Measurements from ENCODE around the gene PHAF1. TPM values are rescaled to one million over a fixed set of nuclear protein-coding genes. Genes with fewer than 3 reads are reported as not detected.
A peak's percentile ranks its signal among the peaks of the same experiment; 100 is the strongest.

Gene PHAF1
- total and polyA plus RNA-seq, 2 donors (not counting 1 experiment from before 2014, with no cell fraction given) = 18.8 to 20.7 TPM

DNA sequence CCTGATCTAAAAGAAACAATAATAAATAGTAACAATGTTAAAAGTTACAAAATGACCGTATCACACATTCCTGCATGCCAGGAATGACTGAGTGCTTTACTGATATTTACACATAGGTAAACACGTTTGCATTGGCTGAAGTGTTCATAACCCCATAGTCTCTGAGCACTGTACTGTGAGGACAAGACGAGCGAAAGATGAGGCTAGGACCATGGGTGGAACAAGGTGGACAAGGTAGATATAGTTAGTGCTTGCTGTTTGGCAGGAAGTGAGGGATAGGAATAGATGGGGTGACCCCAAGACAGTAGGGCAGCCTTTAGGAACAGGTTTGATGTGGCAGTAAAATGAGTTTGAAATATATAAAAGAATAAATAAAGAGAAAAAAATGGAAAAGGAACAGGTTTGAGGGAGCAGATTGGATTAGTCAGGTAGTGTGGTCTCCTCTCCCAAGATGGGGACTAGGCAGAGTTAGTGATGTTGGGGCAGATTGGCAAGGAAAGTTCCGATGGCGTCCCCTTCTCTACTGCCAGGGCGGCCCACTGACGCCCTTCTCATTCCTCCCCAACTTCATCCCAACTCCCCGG lies 81.8 kb downstream of the PHAF1 start:
- H3K4me3 Mint-ChIP-seq = peak overlapping the region; percentile 92
- Histone ChIP-seq H3K4me2 (replicated peaks; ENCODE audit: low read depth, low read length, poor library complexity, severe bottlenecking) (peak overlapping the region; percentile 97), H3K27ac (ENCODE audit: low read length in 2 of 2) (no peak overlapping the region), H3K27me3 (replicated peaks in 1 of 4; ENCODE audit: control extremely low read depth in 1 of 4, control insufficient read depth in 3 of 4, insufficient read depth in 4 of 4, low read length in 3 of 4) (peaks cover 0 to 22% (median 4%) of the 10 kb centered on the region in 4 experiments), H2AFZ (ENCODE audit: insufficient read depth, low read depth, low read length, poor library complexity, severe bottlenecking) (peak overlapping the region; percentile 78), H3K9ac (ENCODE audit: low read length) (peak overlapping the region; percentile 94), H4K20me1 (ENCODE audit: control insufficient read depth, insufficient read depth, low read length, poor library complexity, severe bottlenecking) (peaks cover 33% of the 10 kb centered on the region), H3K4me1 (ENCODE audit: control insufficient read depth in 2 of 2, insufficient read depth in 2 of 2, low read length in 2 of 2) (peaks cover 22 to 28% of the 10 kb centered on the region in 2 donors), H3K79me2 (ENCODE audit: control insufficient read depth, insufficient read depth, low read length) (peaks cover 40% of the 10 kb centered on the region), H3K4me3 (ENCODE audit: control extremely low read depth in 1 of 5, extremely low read depth in 1 of 5, insufficient read depth in 1 of 5, low read depth in 2 of 5, low read length in 4 of 5) (peak overlapping the region; percentile 8 to 98 (median 97)), H3K36me3 (replicated peaks in 1 of 2; ENCODE audit: control extremely low read depth in 1 of 2, control insufficient read depth in 1 of 2, extremely low read depth in 1 of 2, insufficient read depth in 2 of 2, low read length in 1 of 2) (peaks cover 0 to 28% of the 10 kb centered on the region in 2 experiments), H3K9me3 (ENCODE audit: control extremely low read depth in 1 of 3, control insufficient read depth in 2 of 3, insufficient read depth in 1 of 3, low read length in 2 of 3) (peaks cover 0 to 6% (median 0%) of the 10 kb centered on the region in 3 donors)
- peaks cover 5% of the 10 kb centered on the region for H3K27me3 Mint-ChIP-seq
- peaks cover 30% of the 10 kb centered on the region for H3K4me1 Mint-ChIP-seq
- intact Hi-C loops (cut with micrococcal nuclease) = no loop called here
- ChIA-PET CTCF (no interaction called here), POLR2A (interaction anchor here (0.7 kb wide), 1 partner anchor 147 kb away, joined by 6 read pairs; no protein-coding TSS in a partner anchor)
- ATAC-seq (ENCODE audit: low read depth) (no peak), DNase-seq (no peak)
- WGBS (ENCODE audit: insufficient coverage) = 47% methylated on average over 4 of the region's 9 CpGs
- H3K9me3 Mint-ChIP-seq (ENCODE audit: insufficient read depth) = no peaks in the 10 kb centered on the region
- TF ChIP-seq, protein P1, sequence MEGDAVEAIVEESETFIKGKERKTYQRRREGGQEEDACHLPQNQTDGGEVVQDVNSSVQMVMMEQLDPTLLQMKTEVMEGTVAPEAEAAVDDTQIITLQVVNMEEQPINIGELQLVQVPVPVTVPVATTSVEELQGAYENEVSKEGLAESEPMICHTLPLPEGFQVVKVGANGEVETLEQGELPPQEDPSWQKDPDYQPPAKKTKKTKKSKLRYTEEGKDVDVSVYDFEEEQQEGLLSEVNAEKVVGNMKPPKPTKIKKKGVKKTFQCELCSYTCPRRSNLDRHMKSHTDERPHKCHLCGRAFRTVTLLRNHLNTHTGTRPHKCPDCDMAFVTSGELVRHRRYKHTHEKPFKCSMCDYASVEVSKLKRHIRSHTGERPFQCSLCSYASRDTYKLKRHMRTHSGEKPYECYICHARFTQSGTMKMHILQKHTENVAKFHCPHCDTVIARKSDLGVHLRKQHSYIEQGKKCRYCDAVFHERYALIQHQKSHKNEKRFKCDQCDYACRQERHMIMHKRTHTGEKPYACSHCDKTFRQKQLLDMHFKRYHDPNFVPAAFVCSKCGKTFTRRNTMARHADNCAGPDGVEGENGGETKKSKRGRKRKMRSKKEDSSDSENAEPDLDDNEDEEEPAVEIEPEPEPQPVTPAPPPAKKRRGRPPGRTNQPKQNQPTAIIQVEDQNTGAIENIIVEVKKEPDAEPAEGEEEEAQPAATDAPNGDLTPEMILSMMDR (IDR thresholded peaks at IDR 0.05) = no peak
- TF ChIP-seq EZH2 (IDR thresholded peaks at IDR 0.05; ENCODE audit: borderline replicate concordance, insufficient read depth, low read depth, low read length, poor library complexity, severe bottlenecking) = no peak
- H3K27ac Mint-ChIP-seq = peak overlapping the region; percentile 92
